OCI-M2 (cell line): ENCODE measurements around the gene CLMP.
"Not testable (repeated sequence)": the region's sequence is repeated elsewhere in the genome, so short reads cannot be mapped to it uniquely, and the experiment has no call there.

Source experiments
- DNase-seq: peaks from one replicate; lab custom pipeline; 2025; ENCODE audit not compliant: unreplicated experiment; lab: John Stamatoyannopoulos, UW

Gene CLMP

DNA sequence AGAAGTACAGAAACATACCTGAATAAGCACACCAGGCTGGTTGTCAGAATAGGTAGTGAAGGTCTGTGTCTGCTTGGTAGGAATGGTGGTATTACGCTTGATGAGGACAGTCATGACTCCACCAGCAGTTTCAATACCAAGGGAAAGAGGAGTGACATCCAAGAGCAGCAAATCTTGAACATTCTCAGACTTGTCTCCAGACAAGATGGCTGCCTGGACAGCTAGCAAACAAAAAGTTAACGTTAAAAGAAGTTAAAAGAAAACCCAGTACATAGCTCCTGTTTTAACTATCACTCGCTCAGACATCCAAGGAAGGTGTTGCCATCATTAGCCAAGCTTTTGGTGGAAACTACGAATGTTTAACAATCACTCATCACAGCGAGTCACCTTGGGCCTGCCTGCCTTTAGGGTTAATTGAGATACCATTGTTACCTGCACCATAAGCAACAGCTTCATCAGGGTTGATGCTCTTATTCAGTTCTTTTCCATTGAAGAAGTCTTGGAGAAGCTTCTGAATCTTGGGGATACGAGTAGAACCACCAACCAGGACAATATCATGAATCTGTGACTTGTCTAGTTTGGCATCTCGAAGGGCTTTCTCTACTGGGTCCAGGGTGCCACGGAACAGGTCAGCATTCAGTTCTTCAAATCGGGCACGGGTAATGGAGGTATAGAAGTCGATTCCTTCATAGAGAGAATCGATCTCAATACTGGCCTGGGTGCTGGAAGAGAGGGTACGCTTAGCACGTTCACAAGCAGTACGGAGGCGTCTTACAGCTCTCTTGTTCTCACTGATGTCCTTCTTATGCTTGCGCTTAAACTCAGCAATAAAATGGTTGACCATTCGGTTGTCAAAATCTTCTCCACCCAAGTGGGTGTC lies 135.8 kb downstream of the CLMP start:
- DNase-seq: not testable (repeated sequence)

DNA sequence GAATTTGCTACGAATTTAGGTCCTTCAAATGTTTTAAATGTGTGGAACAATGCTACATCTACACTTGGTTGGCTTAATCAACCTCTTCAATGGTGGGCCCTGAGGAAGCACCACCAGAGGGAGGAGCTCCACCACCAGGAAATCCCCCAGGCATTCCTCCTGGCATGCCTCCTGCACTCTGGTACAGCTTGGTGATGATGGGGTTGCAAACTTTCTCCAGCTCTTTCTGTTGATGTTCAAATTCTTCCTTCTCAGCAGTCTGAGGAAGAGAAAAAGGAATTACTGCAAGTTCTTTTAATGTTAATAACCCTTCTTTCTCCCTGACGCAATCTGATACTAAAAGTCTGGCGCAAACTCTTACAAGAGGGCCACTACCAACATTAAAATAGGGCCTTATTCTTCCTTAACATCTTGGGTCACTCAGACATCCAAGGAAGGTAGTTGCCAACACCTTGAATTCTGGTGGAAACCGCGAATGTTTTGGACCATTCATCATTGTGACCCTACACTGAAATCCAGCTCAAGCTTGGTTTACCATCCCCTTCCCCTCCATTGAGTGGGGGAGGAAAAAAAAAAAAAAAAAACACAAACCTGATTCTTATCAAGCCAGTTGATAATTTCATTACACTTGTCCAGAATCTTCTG lies 137.3 kb downstream of the CLMP start:
- no peak for DNase-seq

DNA sequence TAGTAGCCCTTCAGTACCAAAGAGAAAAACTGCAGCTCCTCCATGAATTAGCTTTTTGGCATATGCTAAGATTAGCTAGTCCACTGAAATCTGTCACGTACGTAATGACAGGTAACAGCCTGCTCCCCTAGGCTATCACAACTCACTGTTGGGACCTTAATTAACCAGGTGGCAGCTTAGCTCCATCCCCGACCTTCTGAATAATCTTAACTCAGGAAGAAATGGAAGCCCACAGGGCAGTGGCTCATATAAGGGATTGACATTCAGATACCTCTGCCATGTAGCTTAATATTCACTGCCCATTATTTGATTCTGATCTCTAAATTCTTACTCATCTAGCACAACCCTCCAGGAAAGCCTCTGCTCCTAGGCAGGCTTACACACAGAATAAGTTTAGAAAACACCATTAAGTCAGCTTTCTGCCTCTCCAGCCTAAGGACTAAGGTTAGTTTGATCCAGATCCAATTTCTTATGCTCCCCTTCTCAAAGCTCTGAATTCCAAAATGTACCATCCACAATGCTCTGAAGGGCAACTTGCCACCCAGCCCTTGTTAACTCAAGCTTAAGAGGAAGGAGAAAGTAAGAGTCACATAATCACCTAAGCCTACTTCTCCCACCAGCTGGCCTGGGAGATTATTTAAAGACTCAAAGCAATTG lies 138.1 kb downstream of the CLMP start:
- DNase-seq: no peak

DNA sequence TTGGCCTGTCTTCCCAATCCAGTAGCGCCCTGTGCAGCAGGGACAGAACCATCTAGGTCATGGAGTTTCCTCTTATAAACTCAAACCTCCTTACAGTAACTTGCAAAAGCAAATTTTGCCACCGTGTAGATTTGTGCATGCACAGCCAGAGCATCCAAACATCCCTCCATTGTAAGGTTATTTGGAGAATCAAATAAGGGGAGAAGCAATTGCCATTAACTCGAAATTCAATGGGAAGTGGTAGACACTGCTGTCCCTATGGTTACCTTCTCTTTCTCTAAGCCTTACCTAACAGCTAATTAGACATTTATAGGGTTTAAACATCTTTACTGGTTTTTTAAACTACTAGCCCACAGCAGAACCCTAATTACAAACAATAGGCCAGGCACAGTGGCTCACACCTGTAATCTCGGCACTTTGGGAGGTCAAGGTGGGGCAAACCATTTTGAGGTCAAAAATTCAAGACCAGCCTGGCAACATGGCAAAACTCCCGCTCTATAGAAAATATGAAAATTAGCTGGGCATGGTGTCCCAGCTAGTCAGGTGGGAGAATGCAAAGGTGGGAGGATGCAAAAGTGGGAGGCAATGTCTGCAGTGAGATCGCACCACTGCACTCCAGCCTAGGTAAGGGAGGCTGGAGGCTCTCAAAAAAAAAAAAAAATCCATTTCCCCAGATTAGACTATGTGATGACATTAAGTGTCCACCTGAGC lies 139.7 kb downstream of the CLMP start:
- no peak for DNase-seq

DNA sequence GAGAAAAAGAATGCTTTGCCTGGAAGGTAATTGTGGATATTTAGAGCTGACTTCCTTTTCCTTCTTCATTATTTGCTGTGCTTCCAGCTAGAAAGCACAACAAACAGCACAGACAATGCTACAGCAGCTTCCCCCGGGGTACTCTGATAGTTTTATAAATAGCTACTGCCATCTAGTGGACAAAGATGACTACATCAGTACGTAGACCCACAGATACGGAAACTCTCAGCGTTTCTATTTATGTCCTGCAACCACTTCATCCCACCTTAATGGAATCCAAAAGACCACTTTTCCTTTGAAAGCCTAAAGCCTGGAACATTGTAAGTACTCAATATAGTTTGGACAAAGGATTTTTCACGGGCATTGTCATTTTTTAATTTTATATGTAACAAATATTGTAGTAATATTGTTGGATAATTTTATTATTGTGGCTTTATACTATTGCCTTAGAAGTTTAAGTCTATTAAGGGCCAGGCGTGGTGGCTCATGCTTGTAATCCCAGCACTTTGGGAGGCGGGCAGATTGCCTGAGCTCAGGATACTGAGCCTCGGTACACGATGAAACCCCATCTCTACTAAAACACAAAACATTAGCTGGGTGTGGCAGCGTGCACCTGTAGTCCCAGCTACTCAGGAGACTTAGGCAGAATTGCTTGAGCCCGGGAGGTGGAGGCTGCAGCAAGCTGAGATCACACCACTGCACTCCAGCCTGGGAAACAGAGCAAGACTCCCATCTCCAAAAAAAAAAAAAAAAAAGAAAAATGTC lies 140.6 kb downstream of the CLMP start:
- DNase-seq: no peak

DNA sequence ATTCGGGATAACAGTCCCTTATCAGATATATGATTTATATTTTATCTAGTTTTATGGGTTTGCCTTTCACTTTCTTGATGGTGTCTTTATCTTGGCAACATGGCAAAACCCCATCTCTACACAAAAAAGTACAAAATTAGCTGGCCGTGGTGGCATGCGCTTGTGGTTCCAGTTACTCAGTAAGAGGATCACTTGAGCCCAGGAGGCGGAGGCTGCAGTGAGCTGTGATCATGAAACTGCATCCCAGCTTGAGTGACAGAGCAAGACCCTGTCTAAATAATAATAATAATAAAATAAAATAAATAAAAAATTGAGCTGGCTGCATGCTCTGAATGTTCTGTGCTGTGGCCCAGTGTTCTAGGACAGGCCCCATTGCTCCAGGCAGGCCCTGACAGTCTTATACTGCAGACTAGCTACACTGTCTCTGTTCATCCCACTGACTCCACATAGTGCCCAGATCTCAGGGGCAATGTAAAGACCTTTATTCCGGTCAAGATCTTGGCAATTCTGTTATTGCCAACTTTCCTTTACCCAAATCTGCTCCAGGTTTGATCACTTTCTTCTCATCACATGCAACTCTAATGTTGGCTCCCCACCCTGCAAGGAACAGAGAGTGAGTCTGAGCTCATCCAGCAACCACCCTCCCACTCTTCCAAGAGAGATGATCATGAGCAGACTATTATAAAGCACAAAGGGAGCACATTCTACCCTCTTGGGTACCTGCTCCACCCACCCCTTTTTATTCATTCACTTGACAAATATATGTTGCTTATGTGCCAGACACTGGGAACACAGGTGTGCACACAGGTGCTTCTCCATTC lies 141.9 kb downstream of the CLMP start:
- DNase-seq: no peak

DNA sequence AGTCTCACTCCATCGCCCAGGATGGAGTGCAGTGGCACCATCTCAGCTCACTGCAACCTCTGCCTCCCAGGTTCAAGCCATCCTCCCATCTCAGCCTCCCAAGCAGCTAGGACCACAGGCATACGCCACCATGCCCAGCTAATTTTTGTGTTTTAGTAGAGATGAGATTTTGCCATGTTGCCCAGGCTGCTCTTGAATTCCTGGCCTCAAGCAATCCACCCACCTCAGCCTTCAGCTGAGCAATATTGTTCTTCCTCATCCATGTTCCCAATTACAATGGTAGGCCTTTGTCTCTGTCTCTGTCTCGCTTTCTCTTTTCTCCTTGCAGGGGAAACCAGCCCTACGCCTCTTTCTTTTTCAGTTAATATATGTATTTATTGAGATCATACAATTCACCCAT lies 143.4 kb downstream of the CLMP start:
- no peak for DNase-seq

DNA sequence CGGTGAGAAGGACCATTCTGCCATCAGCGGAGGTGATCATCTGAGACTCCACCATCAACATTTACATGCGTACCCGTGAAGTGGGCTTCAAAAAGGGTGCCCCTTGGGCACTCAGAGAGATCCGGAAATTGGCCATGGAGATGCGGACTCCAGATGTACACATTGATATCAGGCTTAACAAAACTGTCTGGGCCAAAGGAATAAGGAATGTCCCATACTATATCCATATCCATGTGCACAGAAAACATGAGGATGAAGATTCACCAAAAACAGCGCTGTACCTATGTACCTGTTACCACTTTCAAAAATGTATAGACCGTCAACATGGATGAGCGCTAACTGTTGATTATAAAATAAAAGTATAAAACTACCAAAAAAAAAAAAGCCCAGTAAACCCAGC lies 143.9 kb downstream of the CLMP start:
- no peak for DNase-seq

DNA sequence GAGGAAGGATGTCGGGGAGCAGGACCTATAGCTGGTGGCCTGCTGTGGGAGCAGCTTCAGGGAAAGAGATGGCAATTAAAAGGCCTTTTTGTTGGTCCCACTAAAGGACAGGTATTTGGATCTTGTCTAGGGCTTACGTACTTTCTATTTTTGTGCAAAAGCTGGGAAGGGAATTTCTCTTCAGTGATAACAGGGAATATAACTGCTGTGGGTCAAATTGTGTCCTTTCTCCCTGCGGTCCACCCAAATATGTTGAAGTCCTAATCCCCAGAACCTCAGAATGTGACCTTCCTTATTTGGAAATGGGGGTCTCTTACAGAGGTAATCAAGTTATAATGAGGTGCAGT lies 147.1 kb downstream of the CLMP start:
- no peak for DNase-seq

DNA sequence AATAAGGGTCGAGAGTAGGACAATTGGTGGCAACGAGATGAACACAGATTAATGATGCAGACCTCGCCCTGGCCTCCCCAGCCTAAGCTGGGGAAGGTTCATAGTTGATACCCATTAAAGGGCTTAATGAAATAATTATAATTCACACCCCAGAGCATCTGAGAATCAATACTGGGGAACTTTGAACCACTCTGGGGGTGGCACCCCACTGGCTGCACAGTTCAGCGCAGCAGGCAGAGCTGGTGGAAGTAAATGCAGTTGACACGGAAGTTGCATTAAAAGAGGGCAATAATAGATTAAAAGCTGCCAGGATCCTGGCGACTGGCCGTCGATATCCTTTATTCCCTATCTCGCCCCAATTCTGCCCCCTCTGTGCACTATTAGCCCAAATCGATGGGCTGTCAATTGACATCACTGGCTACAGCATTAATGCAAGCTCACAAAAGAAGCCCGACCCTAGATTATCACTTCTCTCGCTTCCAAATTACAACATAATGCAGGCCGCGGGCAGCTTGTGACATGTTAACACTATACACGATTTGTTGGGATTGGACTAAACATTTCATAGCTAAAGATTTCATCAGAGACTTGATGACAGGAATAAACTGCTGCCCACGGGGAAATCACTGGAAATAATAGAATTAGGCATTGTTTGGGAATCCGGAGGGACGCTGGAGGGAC lies 147.6 kb downstream of the CLMP start:
- DNase-seq: no peak

DNA sequence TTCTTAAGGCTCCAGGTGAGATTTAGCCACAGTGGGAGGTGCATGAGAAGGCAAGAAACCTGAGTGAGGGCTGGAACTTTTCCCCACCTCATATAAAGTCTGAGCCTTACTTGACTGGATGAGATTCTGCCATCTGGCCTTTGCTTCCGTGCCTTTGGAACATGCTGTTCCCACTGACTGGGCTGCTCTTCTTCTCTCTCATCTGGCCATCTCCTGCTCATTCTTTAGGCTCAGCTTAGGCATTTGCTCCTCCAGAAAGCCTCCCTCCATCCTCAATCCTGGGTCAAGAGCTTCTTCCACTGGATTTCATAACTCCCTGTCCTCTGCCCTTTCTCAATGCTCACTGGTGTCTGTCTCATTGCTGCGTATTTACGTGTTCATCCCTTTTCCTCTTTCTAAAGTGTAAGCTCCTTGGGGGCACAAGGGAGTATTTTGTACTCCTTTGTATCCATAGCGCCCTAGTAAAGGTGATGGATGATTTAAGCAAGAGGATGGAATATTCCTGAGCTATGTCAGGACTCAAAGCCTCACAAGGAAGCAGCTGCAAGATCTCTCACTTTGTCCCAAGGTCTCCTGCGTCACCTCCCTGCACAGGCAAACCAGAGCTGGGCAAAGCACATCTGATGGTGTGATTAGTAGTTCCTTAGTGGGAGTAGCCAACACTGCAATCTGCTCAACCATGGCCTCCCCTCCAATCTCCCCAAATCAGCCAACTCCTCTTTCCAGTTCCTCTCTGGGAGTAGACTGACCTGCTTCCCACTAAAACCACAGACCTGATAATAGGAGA lies 148.4 kb downstream of the CLMP start:
- no peak for DNase-seq

DNA sequence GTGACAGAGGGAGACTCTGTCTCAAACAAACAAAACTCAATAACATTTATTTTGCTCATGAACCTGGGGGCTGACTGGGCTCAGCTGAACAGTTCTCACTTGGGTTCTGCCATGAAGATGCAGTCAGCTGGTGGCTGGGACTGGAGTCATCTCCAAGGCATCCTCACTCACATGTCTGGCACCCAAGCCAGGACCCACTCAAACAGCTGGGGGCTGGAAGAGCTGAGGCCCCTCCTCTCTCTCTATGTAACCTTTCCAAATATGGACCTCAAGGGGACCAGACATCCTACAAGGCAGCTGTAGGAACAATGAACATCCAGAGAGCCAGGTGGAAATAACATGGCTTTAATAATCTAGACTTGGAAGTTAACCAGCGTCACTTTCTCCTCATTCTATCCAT lies 149.9 kb downstream of the CLMP start:
- no peak for DNase-seq

DNA sequence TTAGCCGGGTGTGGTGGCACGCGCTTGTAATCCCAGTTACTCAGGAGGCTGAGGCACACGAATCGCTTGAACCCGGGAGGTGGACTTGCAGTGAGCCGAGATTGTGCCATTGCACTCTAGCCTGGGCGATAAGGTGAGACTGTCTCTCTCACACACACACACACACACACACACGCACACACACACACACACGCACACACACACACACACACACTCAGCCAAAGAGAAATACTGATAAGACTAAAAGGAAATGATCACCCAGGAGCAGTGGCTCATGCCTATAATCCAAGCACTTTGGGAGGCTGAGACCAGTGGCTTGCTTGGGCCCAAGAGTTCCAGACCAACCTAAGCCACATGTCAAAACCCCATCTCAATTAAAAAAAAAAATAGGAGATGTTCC lies 153.9 kb downstream of the CLMP start:
- DNase-seq: no peak

DNA sequence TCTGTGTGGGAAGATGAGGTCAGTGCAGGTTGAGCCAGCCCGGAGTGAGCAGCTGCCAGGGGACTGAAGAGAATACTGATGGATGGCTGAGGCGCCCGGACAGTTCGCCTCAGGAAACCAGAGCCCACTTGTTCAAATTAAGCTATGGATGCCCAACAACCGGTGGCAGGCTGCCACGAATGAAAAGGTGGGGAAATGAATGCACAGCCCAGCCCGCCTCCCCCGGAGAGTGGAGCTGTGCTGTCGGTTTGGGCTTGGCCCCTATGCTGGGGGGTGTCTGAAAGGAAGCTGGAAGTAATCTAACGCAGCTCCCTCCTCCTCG lies 155.0 kb downstream of the CLMP start:
- no peak for DNase-seq

DNA sequence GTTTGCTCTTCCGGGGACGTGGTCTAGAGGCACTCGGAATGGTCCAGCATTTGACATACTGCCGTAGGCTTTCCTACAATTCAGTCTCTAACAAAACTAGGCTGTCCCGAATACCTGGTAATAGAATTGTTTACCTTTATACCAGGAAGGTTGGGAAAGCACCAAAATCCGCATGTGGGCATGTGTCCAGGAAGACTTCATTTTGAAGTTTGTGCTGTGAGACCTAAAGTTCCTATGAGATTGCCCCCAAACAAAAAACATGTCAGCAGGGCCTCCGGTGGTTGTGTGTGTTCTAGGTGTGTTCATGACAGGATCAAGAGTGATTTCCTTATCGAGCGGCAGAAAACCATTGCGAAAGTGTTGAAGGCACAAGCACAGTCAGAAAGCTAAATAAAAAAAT lies 159.2 kb downstream of the CLMP start:
- DNase-seq: no peak

DNA sequence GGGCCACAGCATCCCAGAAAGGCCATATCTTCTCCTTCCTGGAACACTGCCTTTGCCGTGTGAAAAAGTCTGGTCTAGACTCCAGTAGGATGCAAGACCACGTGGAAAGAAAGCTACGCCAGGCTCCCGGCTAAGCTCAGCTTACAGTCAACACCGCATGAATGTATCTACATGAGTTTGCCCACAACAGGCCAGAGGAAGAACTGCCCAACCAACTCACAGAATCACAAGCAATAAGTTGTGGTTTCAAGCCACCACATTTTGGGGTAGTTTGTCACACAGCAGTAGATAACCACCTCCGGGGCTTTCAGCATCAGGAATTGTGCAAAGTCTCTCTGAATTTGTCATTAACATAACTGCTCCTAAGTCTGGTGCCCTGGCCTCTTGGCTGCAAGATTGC lies 160.5 kb downstream of the CLMP start:
- DNase-seq: no peak

DNA sequence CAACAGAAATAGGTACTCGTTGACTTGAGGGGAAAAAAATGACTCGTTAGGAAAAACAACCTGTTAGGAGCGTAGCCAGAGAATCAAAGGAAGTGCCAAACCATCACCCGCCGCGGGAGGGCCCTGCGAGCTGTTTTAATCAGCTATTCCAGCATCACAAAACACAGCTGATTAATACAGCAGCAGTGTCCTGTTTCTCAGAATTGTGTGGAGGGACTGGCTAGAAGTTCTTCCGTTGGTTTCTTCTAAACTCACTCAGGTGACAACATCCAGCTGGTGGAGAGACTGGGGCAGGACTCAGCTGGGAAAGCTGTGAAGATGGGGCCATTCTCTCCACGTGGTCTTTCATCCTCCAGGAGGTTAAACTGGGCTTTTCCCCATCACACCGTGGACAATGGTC lies 161.2 kb downstream of the CLMP start:
- no peak for DNase-seq

DNA sequence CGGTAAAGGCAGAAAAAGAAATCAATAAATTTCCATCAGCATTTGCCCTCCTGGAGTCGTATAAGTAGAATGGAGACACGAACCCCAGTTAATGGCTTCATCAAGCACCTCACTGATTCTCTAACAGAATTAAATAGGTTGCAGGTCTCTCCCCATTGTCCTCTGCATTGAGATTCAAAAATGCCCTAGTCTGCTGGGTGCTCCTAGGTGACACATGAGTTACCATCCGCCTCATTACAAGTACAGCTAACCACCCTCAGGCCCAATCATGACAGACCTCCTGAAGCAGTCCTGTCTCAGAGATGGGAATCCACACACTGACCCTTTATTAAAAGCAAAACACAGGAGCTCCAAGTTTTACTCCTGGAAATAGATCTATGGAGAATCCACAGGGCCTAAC lies 164.5 kb downstream of the CLMP start:
- DNase-seq: no peak

DNA sequence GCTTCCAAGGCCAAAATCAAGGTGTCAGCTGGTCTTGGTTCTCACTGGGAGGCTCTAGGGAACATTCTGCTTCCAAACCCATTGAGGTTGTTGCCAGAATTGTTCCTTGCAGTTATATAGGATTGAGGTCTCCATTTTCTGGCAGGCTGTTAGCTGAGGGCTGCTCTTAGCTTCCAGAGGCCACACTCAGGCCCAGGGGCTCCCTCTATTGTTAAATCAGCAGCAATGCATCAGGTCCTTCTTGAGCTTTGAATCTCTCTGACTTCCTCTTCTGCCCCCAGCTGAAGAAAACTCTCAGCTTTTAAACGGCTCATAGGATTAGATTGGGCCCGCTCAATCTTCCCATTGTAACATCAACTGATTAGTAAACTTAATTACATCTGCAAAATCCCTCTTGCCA lies 174.1 kb downstream of the CLMP start:
- peak; percentile 4 for DNase-seq
